Measurements from ENCODE around the gene ASAP3.

ASAP3 gene

GRCh38 chr1:23483321-23484252, at the start of gene ASAP3:
Gene ASAP3 (minus strand): TSS chr1:23484179. CDS start chr1:23484133, 46 bp downstream.
- FAIRE-seq = no peak

DNA sequence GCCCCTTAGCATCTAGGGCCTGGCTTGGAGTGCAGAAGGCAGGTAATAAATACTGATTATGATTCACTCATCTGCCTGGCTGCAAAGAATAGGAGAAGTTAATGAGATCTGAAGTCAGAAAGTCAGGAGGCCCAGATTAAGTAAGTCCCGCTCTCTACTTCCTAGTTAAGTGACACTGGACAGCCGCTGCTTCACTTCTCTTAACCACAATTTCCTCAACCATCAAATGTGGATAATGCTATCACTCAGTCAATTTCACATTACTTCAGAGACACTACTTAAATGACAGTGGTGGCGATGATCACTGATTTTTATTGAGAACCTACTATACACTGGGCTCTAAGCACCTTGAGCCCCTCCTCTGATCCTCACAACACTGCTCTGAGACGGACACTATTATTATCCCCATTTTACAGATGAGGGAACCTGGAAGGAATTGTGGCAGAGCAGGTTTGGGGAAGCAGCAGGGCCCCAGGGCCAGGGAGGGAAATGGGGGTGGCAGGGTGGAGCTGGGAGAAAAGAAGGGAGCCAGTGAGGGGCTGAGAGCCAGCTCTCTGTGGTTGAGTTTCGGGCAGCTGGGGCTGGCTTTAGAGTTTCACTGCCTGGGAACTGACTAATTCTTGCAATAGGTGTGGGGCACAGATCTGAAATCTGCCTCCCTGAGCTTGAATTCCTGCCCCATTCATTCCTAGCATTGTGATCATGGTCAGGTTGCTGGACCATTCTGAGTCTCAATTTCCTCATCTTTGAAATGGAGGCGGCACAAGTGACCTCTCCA, 49.5 kb upstream of the ASAP3 start:
- FAIRE-seq = no peak

- FAIRE-seq = no peak
Measured at GRCh38 chr1:23531562-23532094, 47.6 kb upstream of the ASAP3 start.

DNA sequence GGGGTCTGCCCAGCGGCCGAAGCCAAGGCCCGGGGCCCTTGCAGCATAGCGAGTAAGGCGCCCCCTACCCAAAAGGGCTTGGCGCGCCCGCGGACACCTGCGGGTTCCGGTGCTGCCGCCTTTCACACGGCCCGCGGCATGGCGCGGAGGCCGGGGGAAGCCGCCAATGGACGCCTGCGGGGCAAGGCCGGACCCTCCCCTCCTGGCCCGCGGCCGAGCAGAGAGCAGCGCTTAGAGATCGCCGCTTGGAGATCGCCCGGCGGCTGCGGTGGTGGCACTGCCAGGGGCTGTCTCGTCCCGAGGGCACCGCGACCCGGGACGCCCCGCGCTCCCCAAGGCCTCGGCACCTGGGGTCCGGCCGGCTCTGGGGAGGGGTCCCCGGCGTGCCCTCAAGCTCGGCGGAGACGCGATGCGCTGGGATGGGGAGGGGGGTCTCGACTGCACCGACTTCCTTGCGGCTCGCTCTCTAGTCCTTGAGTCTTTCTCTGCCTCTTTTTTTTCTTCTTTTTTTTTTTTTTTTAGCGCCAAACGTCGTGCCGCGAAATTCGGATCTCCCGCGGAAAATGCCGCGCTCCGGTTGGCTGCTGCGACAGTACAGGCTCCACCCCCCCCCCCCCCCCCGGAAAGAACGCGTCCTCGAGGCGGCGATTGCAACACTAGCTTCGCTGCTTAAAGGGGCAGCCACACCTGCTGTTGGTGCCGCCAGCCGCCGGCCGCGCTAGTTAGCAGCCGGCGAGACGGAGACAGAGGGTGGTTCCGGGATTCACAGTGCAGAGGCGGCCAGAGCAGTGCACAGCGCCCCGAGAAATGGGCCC, 47.0 kb upstream of the ASAP3 start, which contains the start of gene E2F2:
TSS of gene E2F2 (minus strand) at position 487 of the 815 bp plus-strand sequence. CDS start at position 47, 440 bp downstream.
- no peak for FAIRE-seq

GRCh38 chr1:23530087-23530746, 46.2 kb upstream of the ASAP3 start:
- no peak for FAIRE-seq

DNA sequence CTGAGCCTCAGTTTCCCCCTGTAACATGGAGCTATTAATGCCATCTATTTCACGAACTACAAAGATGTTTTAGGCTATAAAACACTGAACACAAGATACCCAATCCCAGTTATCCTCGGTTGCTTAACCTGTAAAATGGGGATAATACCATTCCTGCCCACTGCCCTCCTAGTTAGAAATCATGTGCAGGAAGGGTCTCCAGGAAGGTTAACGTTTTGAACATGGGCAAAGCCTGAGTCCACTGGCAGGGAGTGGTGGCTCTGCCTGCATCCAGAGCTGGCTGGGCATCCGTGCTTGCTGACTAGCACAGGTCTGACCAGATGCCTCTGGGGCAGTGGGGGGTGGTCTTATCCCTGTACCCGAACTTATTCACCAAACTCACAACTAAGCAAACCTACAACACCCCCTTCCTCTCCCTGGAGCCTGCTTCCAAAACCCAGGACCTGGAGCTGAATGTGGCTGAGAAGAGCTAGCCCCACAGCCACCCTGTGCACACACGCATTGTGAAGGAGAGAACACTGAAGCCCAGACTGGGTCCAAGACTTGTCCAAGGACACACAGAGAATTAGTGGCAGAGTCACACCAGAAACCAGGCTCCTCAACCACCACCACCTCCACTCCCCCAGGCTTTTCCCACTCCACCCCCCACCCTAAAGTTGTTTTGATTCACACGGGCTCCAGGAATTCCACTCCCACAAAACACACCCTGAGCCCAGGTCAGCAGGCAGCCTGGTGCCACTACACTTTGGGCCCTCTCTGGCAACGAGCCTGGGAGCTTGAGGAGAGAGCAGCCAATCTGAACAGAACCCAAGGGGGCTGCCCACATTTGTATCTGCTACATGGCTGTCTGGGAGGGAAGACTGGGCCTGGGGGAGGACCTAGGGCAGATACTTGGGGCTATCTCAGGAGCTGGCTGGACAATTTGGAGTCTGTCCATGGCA, 45.4 kb upstream of the ASAP3 start:
- FAIRE-seq = no peak

- no peak for FAIRE-seq
Measured at GRCh38 chr1:23528250-23528978, 44.4 kb upstream of the ASAP3 start.

DNA sequence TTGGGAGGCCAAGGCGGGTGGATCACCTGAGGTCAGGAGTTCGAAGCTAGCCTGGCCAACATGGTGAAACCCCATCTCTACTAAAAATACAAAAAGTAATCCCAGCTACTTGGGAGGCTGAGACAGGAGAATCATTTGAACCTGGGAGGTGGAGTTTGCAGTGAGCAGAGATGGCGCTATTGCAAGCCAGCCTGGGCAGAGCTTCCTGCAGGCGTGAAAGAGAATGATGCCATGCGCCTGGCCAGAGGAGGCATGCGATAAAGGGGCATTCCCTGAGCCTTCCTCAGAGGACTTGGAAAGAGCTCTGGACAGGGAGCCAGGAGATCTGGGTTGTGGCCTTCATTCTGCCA, 43.9 kb upstream of the ASAP3 start:
- FAIRE-seq = no peak

DNA sequence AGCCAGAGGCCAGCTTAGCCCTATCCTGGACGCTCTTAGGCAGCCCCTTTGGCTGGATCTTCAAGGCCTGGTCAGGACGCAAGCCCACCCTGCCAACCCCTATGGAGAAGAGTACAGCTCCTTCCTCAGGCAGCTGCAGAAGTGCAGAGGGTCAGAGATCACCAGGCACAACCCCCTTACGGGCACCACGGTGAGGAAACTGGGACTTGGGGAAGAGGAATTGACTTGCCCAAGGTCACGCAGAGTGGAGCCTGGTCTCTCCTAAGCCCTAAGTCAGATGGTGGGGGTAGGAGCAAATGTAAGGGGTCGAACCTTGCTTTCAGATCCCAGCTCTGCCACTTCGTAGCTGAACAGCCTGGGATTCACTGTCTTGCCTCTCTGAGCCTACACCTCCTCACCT, 43.4 kb upstream of the ASAP3 start:
- FAIRE-seq = no peak

DNA sequence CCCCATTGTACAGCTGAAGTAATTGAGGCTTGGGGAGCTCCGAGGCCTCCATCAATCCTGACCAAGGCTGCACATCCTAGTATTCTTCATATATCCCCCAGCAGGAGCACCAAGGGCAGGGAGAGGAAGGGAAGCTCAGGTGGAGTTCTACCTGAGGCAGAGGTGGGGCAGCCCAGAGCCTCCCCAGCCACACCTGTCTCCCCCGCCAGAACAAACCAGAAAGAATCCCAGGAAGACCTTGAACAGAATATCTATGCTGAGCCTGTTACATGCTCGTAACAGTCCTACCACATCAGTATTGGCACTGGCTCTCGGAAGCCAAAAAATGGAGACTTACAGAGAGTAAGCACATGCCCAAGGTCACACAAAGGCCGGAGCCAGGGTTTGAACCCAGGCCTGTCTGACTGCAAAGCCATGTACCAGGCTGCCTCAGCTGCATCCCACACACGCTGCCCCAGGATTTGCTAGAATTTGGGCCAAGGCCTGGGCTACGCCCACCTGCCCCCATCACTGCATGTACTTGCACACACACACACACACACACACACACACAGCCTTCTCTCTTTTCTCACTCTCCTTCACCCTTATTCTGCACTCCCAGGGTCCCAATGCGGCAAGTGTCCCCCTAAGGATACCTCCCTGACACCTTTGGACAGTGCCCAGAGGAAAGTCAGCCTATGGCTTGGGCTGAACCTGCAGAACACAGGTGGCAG, 42.5 kb upstream of the ASAP3 start:
- no peak for FAIRE-seq

DNA sequence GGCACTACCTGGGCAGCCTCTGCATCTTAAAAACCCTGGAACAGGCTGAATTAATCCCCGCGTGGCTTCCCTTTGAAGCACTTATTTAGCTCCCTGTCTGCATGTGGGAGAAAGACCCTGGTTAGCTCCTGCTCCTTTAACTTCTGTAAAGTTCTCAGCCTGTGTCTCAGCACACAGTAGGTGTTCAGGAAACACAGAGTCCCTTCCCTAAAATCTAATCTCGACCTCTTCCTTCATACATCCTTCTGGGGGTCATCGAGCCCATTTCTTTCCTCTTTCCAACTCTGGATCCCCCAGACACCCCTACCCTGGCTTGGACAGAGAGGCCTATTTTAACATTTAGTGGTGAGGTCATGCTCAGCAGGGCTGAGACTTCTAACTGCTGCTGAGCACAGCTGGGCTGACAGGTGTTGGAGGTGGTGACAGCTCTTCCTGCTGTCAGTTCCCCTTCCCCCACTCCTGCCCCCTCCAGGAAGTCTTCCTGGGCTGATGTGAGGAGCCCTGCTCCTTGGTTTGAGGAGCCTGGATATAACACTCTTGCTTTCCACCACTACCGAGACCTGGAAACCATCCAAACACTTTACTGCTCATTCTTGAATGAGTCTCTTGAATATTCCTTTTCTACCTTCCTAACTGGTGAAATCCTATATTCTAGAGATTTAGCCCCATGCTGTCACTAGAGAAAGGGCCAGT, 41.7 kb upstream of the ASAP3 start:
- no peak for FAIRE-seq

DNA sequence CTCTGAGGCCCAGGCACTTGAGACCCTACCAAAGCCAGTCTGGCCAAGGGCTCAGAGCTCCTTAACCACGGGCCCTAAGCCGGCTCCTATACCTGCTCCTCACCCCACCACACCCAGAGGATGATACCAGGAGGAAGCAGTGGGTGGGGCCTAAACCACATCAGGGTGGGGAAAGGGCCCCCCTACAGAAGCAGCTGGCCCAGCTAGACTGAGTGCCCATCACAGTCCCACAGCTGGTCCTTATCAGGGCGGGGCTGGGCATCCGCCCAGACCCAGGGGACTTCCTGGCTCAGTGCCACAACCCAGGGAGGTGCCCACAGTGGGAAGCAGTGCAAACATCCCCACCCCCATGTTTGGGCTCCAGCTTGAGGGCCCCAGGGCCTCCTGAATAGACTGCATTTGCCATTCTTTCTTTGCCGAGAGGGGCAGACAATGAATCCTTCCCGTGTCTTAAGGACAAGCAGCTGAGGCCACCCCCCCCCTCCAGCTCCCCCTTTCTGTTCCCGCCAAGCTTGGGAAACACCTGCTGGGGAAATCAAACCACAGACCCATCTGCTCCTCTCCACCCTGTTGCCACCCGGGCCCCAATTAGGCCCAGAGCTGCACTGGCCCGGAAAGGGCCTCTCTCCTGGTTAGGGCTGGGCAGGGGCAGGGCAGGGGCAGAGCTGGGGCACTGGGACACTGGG, 40.9 kb upstream of the ASAP3 start:
- FAIRE-seq = no peak

GRCh38 chr1:23524163-23524562, 40.2 kb upstream of the ASAP3 start:
- FAIRE-seq = no peak

DNA sequence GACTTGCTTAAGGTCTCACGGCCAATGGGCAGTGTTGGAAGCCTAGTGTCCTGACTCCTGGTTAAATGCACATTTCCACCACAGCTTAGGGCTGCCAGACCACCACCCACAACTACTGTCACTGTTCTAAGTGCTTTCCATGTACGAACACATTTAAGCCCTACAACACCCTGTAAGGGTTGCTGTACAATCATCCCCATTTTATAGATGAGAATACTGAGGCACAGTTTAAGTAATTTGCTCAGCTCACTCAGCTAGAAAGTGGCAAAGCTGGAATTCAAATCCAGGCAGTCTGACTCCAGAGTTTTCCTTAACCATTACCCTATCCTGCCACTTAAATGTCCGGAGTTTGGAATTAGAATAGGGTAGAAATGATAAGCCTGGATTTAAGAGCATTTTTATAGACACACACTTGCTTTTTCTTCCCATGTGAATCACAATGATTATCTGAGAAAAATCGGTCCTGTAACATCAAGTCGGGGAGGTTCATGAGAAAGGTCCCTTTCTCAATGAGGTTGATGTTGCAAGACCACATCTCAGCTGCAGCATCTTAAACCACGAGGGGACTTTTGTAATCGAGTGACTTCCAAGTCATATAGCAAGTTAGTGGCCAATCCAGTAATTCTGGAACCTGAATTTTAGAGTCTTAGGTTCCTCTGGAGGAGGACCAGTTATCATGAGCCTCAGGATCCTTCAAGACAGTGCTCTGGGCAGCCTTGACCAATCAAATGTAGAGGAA, 38.4 kb upstream of the ASAP3 start:
- no peak for FAIRE-seq

DNA sequence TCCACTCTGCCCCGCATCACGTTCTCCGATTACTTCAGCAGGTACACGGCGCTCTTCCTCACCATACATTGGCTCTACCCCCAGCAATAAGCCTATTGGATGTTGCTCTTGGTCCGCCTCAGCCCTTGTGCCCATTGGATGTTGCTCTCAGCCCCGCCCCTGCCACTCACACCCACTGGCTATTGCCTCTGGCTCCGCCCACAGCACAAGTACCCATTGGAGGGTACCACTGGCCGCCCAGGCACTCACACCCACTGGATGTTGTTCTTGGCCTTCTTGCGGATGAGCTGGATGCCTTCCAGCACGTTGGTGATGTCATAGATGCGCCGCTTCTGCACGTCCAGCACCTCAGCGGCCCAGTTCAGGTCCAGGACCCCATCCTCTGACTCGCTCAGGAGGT, 37.6 kb upstream of the ASAP3 start:
- FAIRE-seq = no peak

DNA sequence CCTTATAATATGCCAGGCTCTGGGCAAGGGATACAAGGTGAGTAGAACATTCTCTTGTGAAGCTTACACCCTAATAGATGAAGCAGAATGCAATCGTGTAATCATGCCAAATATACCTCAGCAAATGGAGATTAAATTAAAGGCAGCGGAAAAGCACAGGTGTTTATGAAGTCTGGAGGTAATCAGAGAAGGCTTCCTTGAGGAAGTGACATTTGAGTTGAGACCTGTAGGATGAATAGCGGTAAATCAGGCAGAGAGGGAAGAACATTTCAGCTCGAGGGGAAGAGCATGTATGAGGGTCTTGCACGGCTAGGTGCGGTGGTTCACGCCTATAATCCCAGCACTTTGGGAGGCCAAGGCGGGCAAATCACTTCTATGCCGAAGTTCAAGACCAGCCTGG, 33.6 kb upstream of the ASAP3 start:
- no peak for FAIRE-seq

- FAIRE-seq = no peak
Measured at GRCh38 chr1:23515905-23516304, 31.9 kb upstream of the ASAP3 start.

Data from islet of Langerhans (tissue), 1 donor.